GM19193 (cell line): ENCODE results near the gene MAGEA11.

Experiments used
- POLR2A ChIP-seq: IDR thresholded peaks from 4 replicates; pipeline ENCODE4 v1.6.1; 2011; ENCODE audit not compliant: insufficient read depth, insufficient read length; ENCODE audit errors: extremely low read depth

Gene MAGEA11, protein sequence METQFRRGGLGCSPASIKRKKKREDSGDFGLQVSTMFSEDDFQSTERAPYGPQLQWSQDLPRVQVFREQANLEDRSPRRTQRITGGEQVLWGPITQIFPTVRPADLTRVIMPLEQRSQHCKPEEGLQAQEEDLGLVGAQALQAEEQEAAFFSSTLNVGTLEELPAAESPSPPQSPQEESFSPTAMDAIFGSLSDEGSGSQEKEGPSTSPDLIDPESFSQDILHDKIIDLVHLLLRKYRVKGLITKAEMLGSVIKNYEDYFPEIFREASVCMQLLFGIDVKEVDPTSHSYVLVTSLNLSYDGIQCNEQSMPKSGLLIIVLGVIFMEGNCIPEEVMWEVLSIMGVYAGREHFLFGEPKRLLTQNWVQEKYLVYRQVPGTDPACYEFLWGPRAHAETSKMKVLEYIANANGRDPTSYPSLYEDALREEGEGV

DNA sequence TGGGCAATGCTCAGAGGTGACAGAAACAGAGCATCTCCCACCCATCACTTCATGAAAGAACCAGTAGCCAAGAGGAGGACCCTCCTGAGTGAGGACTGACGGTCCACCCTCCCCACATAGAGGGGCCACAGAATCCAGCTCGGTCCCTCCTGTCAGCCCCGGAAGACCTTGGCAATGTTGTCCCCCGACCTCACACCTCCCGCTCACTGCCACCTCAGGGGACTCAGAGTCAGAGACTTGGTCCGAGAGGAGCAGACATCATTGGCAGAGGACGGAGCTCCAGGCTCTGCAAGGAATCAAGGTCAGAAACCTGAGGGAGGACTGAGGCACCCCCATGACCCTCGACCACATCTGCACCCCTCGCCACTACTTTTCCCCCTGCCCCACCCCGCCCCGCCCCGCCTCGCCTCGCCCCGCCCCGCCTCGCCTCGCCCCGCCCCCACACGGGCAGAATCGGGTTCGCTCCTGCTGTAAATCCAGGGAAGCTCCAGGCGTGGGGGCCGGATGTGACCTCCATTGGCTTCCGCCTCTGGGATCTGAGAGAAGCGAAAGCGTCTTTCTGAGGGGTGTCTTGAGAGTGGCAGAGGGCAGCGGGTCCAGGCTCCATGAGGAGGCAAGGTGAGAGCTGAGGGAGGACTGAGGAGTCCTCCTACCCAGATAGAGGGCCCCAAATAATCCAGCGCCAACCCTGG is at the start of gene MAGEA11:
Gene MAGEA11 (plus strand): TSS at position 516 of the 692 bp plus-strand sequence. CDS start 1,100 bp downstream, outside the sequence.
- TF ChIP-seq POLR2A: no peak

DNA sequence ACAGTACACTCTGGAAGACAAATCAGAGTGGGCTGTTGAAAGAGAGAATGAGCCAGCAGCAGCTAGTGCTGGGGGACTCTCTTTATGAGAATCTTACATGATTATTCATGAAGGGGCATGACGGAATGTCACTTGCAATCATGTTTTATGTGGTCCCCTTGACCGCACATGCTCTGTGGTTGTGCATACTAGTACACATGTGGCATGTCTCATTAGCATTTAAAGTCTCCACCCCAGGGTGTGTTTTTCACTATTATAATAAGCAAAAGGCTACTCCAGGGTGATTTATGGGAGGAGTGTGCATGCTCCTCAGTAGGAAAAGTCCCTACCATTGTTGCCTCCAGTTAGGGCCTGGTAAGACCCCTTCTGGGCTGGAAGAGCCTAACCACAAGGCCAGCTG is 30.7 kb upstream of the MAGEA11 start:
- no peak for TF ChIP-seq POLR2A

DNA sequence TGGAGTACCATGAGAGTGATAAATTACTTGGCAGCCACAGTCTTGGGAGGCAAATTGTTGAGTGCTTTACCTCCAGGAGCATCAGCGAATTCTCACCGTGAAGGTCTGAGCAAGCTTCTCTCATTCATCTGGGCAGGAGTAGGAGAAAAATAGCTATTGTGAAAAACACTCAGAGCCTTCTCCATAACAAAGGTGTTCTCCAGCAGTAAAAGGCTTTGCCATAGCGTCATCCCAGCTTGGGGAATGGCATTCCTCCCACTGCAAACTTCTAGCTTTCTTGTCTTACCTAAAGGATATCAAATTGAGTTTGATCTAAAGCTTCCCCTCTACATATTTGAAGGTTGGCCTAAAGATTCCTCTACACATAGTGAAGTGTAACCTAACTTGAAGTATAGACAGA is 29.8 kb upstream of the MAGEA11 start:
- no peak for TF ChIP-seq POLR2A

DNA sequence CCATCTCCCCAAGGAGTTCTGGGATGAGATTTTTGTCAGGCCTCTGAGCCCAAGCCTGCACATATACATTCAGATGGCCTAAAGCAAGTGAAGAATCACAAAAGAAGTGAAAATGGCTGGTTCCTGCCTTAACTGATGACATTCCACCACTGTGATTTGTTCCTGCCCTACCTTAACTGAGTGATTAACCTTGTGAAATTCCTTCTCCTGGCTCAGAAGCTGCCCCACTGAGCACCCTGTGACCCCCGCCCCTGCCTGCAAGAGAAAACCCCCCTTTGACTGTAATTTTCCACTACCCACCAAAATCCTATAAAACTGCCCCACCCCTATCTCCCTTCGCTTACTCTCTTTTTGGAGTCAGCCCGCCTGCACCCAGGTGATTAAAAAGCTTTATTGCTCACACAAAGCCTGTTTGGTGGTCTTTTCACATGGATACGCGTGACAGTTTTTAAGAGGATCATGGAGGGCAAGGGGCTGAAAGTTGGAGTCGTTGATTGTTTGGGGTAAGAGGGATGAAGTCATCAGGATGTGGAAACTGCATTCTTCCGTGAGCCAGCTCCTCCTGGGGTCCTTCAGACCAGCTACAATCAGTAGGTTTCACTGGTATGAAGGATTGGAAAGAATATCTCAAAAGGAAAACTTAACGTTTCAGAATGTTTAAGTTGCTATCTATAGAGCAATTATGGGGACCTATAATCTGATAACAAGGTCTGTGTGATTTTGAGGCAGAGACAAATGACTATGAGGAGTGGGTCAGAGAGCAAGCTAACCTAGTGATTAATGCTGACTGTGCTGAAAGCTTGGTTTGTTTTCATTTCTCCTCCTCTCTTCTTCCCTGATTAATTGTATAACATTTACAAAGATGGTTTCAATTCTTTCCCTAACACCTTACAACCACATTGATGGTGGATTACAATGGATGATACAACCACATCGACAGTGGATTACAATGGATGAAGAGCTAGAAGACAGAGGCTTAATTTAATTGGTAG is 28.6 kb upstream of the MAGEA11 start:
- no peak for TF ChIP-seq POLR2A

DNA sequence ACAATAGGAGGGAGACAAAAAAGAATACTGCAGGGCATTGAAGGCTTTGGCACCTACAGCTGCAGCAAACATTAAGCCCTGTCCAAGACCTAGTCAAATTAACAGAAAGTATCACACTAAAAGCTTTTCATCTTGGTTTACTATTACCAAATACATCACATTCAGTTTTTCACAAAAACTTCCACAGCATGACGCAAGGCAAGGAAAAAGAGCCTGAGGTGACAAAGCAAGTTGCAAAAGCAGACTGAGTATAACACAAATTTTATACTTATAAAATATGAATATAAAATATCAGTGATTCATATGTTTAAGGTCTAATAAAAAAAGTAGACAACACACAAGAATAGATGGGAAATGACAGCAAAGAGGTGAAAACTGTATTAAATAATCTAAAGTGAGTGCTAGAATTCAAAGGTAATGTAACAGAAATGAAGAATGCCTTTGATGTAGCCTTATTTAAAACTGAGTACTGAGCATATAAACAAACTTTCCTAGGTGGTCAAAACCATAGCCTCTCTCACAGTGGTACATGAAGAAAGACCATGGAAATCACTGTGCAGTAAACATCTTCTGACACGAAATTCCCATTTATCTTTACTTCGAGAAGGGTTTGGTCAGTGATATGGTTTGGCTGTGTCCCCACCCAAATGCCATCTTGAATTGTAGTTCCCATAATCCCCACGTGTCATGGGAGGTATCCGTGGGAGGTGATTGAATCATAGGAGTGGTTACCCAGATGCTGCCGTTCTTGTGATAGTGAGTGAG is 27.7 kb upstream of the MAGEA11 start:
- no peak for TF ChIP-seq POLR2A

DNA sequence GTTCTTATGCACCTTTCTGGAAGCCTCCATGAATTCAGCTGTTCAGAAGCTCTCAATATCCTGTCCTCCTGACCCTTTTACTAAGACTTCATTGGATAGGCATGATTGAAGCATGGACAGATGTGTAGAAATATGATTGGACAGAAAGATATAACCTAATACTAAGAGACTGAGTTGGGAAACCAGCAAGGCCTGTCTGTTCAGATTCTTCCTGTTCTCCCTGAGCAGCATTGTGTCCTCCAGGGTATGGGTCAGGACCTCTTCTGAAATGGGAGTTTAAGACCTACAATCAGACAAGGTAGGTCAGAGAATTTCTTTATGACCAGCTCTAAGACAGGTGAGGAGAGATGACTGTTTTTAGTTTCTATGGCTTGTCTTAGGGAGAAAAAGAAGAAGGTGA is 23.9 kb upstream of the MAGEA11 start:
- no peak for TF ChIP-seq POLR2A

DNA sequence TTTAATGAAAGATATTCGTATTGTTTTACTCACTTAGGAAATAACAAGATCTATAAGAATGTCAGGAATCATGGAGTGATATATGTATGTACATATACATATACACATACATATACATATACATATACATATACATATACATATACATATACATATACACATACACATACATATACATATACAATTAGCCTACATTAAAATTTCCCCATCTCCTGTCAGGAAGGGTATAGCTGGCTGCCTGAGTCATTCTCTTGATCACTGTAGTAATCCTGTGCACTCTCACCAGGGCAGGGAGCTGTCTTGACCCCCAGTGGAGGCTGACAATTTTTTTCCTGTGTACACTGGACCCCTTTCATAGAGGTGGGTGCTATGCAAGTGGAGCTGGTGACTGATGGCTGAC is 23.3 kb upstream of the MAGEA11 start:
- no peak for TF ChIP-seq POLR2A

DNA sequence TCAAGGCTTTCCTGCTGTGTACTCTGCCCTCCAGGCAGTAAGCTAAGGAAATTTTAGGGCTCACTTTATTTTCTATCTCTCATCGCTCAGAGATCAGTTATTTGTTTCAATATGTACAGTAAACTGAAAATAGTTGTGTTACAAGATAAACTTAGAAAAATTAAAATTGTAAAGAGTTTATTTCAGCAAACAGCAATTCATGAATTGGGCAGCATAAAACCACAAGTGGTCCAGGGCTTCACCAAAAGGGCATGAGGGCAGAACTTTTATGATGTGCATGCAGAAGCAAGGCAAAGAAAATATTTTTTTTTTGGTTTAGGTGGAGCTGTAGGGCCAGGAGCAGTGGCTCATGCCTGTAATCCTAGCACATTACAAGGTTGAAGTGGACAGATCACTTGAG is 20.1 kb upstream of the MAGEA11 start:
- no peak for TF ChIP-seq POLR2A

DNA sequence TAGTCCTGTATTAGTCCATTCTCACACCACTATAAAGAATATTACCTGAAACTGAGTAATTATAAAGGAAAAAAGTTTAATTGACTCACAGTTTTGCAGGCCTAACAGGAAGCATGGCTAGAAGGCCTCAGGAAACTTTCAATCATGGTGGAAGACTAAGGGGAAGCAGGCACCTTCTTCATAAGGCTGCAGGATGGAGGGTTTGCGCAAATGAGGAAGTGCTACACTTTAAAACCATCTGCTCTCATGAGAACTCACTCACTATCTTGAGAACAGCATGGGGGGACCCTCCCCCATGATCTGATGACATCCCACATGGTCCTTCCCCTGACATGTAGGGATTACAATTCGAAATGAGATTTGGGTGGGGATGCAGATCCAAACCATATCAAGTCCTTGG is 12.1 kb upstream of the MAGEA11 start:
- TF ChIP-seq POLR2A: no peak

DNA sequence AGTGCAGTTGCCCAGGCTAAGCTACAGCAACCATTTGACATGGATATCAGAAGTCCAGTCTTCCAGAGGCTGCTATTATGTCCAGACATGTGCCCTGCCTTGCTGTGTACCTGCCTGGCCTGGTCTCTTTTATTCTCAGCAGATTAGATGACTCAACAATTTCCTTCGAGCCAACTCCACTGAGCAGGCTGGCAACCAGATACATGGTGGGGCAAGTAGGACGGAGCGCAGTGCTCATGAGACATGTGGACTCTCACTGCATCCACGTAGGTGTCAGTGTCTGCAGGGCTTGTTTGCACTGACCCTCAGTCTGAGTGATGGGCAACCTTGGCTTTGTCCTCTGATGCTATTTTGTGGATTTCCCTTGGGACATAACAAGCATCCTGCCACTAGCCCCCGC is 7.2 kb upstream of the MAGEA11 start:
- TF ChIP-seq POLR2A: no peak

DNA sequence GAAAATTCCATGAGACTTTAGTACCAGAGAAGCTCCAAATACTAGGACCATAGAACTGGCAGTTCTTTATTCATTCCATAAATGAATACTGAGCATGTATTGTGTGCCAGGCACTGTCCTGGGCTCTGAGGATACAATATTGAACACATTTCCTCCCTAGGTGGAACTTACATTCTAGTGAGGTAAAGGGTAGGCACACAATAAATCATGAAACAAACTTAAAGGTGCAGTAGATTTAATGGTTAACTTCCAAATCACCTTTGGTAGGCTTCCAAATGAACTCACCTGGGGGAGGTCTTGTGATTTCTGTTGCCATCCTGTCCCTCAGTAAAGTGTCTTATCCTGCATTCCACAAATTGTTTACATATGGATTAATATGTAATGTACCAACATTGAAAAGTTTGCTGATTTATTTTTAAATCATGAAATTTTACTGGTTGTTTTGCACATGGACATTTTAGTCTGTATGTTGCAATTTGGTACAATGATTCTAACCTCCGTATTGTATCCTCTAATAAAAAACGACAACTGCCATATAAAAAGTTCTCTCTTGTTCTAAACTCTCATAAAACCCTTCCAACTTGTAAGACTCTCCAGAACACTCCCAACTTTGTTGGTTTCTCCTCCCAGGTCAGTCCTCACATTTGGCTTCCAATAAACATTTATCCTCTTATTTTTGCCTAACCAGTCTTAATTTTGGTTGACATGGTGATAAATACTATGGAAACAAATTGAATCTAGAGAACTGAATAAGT is 4.5 kb upstream of the MAGEA11 start:
- TF ChIP-seq POLR2A: no peak

DNA sequence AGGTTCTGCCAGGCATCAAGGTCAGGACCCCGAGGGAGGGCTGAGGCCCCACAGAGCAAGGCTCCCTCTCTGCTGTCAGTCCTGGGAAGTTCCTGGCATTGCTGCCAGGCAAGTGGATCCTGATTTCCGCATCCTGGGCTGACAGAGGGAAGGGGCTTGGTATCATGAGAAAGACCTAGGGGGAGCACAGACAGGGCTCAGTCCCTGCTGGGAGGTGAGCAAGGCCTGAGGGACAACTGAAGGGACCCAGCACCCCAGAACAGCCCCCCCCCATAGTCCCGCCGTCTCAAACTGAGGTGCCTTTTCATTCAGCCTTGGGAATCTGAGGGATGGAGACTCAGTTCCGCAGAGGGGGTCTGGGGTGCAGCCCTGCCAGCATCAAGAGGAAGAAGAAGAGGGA is 971 bp downstream of the MAGEA11 start:
- no peak for TF ChIP-seq POLR2A

DNA sequence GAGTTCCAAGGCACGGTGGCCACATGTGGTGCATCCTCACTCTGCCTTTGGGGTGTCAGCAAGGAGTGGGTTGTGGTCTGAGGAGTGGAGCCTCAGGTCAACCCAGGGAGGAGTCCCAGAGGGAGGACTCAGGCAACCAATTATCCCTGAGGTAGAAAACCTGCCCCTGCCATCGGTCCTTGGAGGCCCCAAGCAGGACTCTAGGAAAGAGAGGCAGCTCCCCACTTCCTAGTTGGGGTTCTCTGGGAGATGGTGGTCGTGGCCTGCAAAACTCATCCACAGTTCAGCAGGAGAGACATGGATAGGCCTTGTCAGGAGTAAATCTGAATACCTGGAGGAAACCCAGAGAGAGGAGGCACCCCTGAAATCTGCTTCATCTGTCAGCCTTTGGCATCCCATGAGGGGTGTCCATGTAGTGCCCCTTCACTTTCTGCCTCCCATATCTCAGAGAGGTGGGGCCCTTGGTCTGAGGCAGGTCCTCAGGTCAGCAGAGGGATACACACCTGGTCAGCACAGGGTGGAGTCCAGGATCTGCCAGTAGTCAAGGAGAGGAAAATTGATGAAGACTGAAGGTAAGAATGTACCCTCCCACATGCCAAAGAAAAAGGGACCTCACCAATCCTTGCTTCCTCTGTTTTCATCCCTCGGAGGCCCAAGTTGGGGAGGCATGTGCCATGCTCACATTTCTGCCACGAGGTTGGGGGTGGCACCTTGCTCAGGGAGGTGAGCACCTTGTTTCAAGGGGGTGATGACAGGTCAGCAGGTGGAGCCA is 1.6 kb downstream of the MAGEA11 start:
- TF ChIP-seq POLR2A: no peak
